ENCODE results near the gene ATP6V0B. TPM values are rescaled to one million over a fixed set of nuclear protein-coding genes. Genes with fewer than 3 reads are reported as not detected.

The ATP6V0B gene
- total and polyA plus RNA-seq, 2 donors (not counting 3 experiments of a cell fraction or from before 2014, with no cell fraction given), result 110 to 325 TPM

GRCh38 chr1:43937179-43937865 lies 37.4 kb upstream of the ATP6V0B start:
- DNase-seq (ENCODE audit: low read depth, low spot score), result no peak
- intact Hi-C loops (cut with micrococcal nuclease) (no loop called here), dilution Hi-C loops (cut with MboI; ENCODE audit: extremely low pct_ligation_motif_present, low sequenced_read_pairs) (loop anchor here (25.0 kb wide), 1 partner anchor 175 kb away; no protein-coding TSS in a partner anchor)
- Histone ChIP-seq H3K4me1 (ENCODE audit: control insufficient read depth, extremely low read depth, insufficient read depth, low read length) (peaks cover 5% of the 10 kb centered on the region), H3K9me3 (replicated peaks; ENCODE audit: control insufficient read depth, insufficient read depth, low read length) (no peaks in the 10 kb centered on the region), H2AFZ (ENCODE audit: low read depth, low read length) (no peak overlapping the region), H3K79me2 (ENCODE audit: control insufficient read depth, insufficient read depth, low read length) (no peaks in the 10 kb centered on the region), H3K9me1 (replicated peaks; ENCODE audit: control insufficient read depth, extremely low read depth, insufficient read depth, low read length) (no peaks in the 10 kb centered on the region), H3K27ac (ENCODE audit: insufficient read depth, low read depth, low read length) (no peak overlapping the region), H3K9ac (replicated peaks; ENCODE audit: extremely low read depth, insufficient read depth, low read length) (no peak overlapping the region), H3K27me3 (ENCODE audit: control insufficient read depth in 2 of 2, insufficient read depth in 2 of 2, low read length in 2 of 2) (peaks cover 3 to 9% of the 10 kb centered on the region in 2 experiments), H3K36me3 (ENCODE audit: control insufficient read depth in 2 of 2, extremely low read depth in 1 of 2, insufficient read depth in 2 of 2, low read length in 2 of 2) (no peaks in the 10 kb centered on the region), H3K4me3 (replicated peaks in 1 of 3; ENCODE audit: insufficient read depth in 1 of 3, low read depth in 1 of 3, low read length in 3 of 3) (no peak overlapping the region), H4K20me1 (replicated peaks; ENCODE audit: control insufficient read depth, extremely low read depth, insufficient read depth, low read length) (no peaks in the 10 kb centered on the region), H3K4me2 (ENCODE audit: insufficient read depth, low read length) (no peak overlapping the region)
- ChIA-PET POLR2A (no interaction called here), CTCF (interaction anchor here (1.9 to 18.1 kb wide), 2 partner anchors 110 to 173 kb away, joined by 9 to 965 read pairs; no protein-coding TSS in a partner anchor)
- no peak for FAIRE-seq
- TF ChIP-seq EZH2 (IDR thresholded peaks at IDR 0.05; ENCODE audit: borderline replicate concordance, low read depth, low read length, severe bottlenecking), result no peak
- BruUV-seq (replicated peaks), result no TSS peak

GRCh38 chr1:43938383-43938782 lies 36.4 kb upstream of the ATP6V0B start:
- dilution Hi-C loops (cut with MboI; ENCODE audit: extremely low pct_ligation_motif_present, low sequenced_read_pairs), result loop anchor here (25.0 kb wide), 1 partner anchor 176 kb away; no protein-coding TSS in a partner anchor
- H3K4me1 ChIP-seq (ENCODE audit: control insufficient read depth, extremely low read depth, insufficient read depth, low read length), result peaks cover 4% of the 10 kb centered on the region
- H3K9me1 ChIP-seq (replicated peaks; ENCODE audit: control insufficient read depth, extremely low read depth, insufficient read depth, low read length), result no peaks in the 10 kb centered on the region
- H3K27ac ChIP-seq (ENCODE audit: insufficient read depth, low read depth, low read length), result no peak overlapping the region
- FAIRE-seq (no peak), DNase-seq (ENCODE audit: low read depth, low spot score) (no peak)
- no peaks in the 10 kb centered on the region for H3K79me2 ChIP-seq (ENCODE audit: control insufficient read depth, insufficient read depth, low read length)
- H2AFZ ChIP-seq (ENCODE audit: low read depth, low read length), result no peak overlapping the region
- no peaks in the 10 kb centered on the region for H3K9me3 ChIP-seq (replicated peaks; ENCODE audit: control insufficient read depth, insufficient read depth, low read length)
- TF ChIP-seq GATA2 (IDR thresholded peaks at IDR 0.05; ENCODE audit: insufficient read depth, insufficient read length, low read depth, low read length), result no peak
- TF ChIP-seq POLR2AphosphoS5 (IDR thresholded peaks at IDR 0.05; ENCODE audit: insufficient read depth, low read depth, low read length), result no peak
- no peak for TF ChIP-seq FOS (IDR thresholded peaks at IDR 0.05; ENCODE audit: borderline replicate concordance, insufficient read depth, low read length)
- TF ChIP-seq JUN (IDR thresholded peaks at IDR 0.05; ENCODE audit: borderline replicate concordance, insufficient read depth, insufficient read length, low read depth), result no peak
- TF ChIP-seq MYC (IDR thresholded peaks at IDR 0.05; ENCODE audit: low read depth, low read length), result no peak
- TF ChIP-seq EZH2 (IDR thresholded peaks at IDR 0.05; ENCODE audit: borderline replicate concordance, low read depth, low read length, severe bottlenecking), result no peak
- TF ChIP-seq CTCF (IDR thresholded peaks at IDR 0.05; ENCODE audit: extremely low read depth in 1 of 2, insufficient read depth in 1 of 2, low read depth in 1 of 2, low read length in 2 of 2), result no peak
- TF ChIP-seq POLR2A (IDR thresholded peaks at IDR 0.05; ENCODE audit: low read depth, low read length), result no peak
- TF ChIP-seq MAX (IDR thresholded peaks at IDR 0.05; ENCODE audit: insufficient read depth, insufficient read length), result no peak
- POLR2A ChIA-PET, result no interaction called here
- no peaks in the 10 kb centered on the region for H4K20me1 ChIP-seq (replicated peaks; ENCODE audit: control insufficient read depth, extremely low read depth, insufficient read depth, low read length)
- BruUV-seq (replicated peaks), result no TSS peak
- no peak overlapping the region for H3K4me2 ChIP-seq (ENCODE audit: insufficient read depth, low read length)
- intact Hi-C loops (cut with micrococcal nuclease), result no loop called here
- no peak overlapping the region for H3K4me3 ChIP-seq (replicated peaks in 1 of 3; ENCODE audit: insufficient read depth in 1 of 3, low read depth in 1 of 3, low read length in 3 of 3)
- no peaks in the 10 kb centered on the region for H3K36me3 ChIP-seq (ENCODE audit: control insufficient read depth in 2 of 2, extremely low read depth in 1 of 2, insufficient read depth in 2 of 2, low read length in 2 of 2)
- H3K9ac ChIP-seq (replicated peaks; ENCODE audit: extremely low read depth, insufficient read depth, low read length), result no peak overlapping the region
- CTCF ChIA-PET, result interaction anchor here (1.9 to 18.1 kb wide), 2 partner anchors 109 to 174 kb away, joined by 9 to 965 read pairs; no protein-coding TSS in a partner anchor
- H3K27me3 ChIP-seq (ENCODE audit: control insufficient read depth in 2 of 2, insufficient read depth in 2 of 2, low read length in 2 of 2), result peaks cover 3 to 5% of the 10 kb centered on the region in 2 experiments
